H4 (cell line): Measurements from ENCODE around the gene ROPN1. TPM values are rescaled to one million over a fixed set of nuclear protein-coding genes. Genes with fewer than 3 reads are reported as not detected.
"Not testable (repeated sequence)": the region's sequence is repeated elsewhere in the genome, so short reads cannot be mapped to it uniquely, and the experiment has no call there.

Source experiments
- DNase-seq: peaks from one replicate; pipeline ENCODE4 v3.0.0-alpha.2; 2015; ENCODE audit warnings: low spot score
- total RNA-seq: library from RNA; depleted of rRNA; stranded (reverse); fragments of >200 nt; shearing (Covaris generic); gene quantifications from 2 replicates; pipeline ENCODE4 v1.2.3, GENCODE V29; 2014

Gene ROPN1
- total RNA-seq, 1 experiment from 2014 or later = not detected

DNA sequence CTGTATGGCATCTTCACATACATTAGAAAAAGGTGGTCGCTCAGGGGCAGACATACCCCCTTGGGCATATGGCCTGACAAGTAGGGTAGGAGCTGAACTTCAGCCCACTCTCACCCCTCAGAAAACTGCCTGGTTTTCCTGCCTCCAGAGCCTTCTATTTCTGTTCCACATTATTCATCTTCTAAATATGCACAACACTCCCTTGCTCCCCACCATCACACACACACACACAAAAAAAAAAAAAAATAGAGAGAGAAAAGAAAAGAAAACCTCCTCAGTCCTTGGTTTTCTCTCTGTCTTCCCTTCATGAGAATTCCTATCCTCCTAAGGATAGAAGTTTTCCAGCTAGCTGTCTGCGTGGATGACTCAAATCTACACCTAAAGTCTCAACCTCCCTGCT, 5.6 kb upstream of the ROPN1 start:
- DNase-seq = no peak

DNA sequence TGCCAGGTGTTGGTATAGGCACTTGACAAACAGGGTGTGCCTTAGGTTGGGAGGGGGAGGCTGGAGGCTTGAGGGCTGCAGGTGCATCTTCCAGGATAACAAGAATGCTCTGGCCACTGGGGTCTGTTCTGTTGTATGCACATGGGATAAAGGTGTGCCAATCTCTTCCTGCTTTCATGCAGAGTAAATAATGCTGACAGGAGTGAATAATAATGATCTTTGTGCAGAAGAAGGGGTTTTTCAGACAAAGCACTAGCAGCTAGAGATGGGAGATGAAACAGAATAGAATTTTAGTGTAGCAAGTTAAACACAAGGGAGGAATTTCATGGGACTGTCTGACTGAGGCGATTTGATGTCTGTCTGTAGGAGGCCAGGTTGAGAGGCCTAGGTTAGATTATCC, 1.9 kb upstream of the ROPN1 start:
- no peak for DNase-seq

DNA sequence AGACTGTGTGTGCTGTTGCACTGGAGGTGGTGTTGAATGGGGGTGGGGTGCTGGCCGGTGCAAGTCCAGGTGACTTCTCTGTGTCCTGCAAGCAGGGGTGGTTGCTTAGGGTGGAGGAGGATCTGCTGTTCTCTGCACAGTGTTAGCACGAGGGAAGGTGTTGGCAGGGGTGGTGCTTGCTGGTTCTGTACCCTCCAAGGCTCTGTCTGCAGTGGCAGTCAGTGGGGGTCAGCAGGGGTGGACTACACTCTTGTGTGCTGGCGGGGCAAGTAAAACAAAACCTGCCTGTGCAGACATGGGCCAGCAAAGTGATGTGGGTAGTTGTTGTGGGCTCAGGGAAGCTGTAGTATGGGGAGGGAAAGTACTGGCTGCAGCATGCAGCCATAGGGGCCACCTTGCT, 5.5 kb downstream of the ROPN1 start:
- DNase-seq = no peak

DNA sequence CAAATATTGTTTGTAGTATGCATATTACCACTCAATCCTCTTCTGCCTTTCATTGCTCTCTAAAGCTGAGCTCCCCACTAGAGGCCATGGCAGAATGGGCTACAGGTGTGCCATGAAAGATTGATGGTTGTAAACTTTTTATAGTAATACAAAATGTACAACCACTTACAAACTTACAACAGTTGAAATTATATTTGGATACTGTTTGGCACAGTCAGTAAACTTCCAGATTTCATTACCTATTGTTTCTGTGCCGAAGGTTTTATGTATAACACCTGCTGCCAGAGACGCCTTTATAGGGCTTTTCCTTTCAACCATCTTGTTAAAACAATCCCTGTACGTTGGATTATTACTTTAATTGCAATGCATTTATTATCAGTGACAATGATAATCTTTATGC, 7.0 kb downstream of the ROPN1 start:
- no peak for DNase-seq

DNA sequence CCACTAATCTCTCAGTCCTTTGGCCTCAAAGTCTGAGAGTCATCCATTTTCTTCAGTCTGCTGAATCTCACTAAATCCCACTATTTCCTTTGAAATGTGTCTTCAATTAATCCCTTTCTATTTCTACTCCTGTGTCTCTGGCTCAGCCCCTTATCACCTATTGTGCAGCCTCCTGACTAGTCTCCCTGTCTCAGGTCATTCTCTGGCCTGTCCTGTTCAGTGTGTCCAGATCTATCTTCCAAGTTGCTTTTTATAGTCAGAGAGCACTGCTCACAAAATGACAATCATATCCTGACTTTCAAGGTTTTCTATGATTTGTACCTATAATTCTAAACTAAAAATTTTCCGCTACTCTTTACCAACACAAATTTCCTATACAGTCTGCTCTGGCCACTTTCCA, 7.6 kb downstream of the ROPN1 start:
- no peak for DNase-seq

DNA sequence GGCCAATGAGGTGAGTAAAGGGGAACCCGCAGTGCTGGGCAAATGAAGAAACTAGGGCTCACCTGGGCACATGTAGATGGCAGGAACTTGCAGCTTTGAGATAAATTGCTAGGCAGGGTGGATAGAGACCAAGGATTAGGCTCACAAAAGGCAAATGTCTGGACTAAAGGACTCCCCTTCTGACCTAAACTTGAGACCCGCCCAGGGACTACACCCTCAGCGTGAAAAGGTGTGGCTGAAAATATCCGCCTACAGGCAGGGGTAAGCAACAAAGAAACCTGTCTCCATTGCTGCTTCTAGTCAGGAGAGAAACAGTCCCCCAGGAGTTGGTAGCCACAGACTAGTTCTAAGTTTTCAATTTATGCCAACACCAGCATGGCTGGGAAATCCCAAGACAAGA, 10.6 kb downstream of the ROPN1 start:
- not testable (repeated sequence) for DNase-seq

DNA sequence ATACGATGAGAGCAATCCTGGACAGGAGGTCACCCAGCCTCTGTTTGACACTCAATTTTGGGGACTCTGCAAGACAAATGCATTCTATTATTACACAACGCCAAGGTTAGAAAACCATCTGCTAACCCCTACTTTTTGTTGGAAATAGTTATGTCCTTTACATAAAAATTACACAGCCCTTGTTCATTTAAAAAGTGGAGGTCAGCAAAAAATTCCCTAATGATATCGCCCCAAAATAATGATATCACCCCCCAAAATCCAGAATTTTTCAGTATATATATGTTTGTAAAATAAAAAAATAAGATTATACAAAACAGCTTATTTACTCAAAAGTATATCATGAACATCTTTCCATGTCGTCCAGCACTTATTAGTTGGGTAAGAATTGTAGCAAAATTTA, 11.4 kb downstream of the ROPN1 start:
- DNase-seq = no peak

DNA sequence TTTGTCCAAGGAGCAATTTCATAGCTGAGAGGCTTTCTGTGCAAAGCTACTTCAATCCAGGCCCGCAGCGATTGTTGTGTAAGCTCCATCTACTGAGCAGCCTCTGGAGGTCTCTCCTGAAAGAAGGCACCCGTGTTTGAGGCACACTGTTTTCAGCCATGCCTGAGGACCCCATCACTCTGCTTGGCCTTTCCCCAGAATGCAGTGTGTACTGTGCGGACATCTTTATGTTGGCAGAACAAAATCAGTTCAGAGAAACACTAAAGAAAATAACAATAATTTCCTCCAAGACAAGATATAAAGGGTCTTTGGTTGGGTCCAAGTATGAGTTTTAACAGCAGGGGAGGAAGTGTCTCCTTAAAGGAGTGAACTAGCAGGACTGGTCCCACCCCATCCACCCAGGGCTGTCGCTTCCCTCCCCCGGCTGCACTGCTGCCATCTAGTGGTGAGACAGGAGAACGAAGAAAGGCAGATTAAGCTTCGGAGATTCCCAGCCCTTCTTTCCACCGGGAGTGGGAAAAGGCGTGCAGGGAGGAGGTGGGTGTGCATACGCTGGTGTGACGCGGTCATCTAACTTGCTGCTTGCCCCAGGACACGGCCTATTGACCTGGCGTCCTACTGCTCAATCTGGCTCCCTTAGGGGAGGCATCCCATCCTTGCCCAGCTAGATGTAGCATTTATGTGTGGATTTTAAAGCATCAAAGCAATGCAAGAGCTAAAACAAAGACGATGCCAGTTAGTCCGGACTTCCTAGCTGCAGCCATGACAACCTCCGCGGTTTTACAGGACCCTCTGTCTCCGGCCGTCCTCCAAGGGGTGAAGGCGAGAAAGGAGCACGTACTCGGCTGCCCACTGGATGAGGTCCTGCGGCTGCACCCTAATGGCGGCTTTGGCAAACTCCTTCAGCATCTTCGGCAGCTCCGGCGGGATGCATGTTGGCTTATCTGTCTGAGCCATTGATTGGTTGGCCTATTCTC, 12.1 kb downstream of the ROPN1 start:
- not testable (repeated sequence) for DNase-seq

DNA sequence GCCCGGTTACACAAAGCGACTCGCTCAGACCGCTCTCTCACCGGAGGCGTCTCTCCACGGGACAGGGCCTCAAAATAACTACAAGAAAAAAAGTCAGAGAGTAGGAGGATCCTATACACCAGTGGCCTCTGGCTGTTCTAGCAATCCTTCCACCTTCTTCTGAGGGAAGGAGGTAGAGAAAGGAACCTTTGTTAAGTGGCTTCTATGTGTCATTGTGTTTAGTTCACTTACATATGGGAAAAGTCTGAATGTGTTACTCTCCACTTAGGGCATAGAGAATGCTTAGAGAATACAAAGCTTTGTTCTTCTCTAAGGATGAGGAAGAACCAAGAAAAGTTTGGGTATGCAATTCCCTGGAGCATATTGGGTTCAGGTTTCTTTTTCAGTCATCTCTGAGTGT, 15.0 kb downstream of the ROPN1 start:
- not testable (repeated sequence) for DNase-seq

DNA sequence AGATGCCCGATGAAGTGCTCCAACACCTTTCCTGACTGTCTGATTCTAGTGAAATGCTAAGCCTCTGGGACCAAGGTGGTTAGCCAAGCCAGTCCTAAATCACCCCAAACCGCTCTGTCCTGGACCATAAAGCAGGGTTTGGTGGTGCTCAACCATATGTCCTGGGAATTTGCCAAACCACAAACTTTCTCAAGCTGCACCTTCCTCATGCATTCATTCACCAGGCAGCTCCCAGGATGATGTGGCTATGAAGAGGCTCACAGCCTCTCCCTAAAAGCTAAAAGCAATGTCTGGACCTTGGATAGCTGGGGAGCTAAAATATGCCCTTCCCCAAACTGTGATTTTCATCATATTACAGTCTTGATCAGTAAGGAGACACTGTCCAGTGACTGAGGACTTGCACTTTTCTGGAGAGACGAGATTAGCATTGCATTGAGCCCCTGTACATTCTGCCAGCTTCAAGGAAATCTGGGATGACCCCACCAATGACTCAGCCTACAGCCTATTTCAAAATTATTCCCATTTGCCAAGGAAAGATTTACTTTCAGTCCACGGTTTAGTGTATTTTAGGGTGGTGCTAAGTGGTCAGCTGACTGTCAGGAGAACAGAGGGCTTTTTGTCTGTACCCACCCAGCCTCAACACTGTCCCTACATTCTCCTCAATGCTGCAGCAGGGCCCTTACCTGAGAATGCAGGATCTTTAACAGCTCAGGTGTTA, 15.6 kb downstream of the ROPN1 start:
- DNase-seq = not testable (repeated sequence)

DNA sequence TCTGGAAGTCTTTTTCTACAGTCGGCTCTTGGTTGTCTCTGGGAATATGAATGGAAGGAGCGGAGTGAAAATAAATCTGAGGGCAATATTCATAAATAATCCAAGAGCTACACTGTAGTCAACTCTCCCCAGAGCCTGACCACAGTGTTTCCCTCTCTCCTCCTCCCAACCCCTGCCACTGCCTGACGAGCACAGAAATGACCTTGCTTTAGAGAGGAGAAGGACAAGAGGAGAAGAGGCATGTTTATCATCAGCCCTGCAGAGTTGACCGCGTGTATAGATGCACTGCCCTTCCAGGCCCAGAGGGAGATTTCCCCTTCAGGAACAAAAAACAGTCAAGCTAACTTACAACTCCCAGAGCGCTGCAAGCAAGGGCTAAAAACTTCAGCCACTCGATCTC, 16.9 kb downstream of the ROPN1 start:
- DNase-seq = not testable (repeated sequence)

DNA sequence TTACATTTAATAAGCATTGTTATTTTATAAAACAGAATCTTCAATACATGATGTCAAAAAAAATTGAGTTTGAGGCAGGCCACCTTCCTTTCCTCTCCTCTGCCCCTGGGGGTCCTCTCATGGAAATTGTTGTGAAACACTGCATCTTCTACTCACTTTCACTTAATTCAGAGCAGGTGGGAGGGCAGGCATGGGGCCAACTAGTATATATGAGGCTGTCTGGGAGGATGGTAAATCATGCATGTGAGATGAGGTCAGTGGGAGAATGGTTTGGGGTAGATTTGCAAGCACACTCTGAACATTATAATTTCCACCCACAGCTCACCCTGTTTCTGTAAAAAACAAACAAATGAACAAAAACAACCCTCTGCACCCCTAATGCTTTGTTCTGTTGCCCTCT, 20.5 kb downstream of the ROPN1 start:
- DNase-seq = no peak

DNA sequence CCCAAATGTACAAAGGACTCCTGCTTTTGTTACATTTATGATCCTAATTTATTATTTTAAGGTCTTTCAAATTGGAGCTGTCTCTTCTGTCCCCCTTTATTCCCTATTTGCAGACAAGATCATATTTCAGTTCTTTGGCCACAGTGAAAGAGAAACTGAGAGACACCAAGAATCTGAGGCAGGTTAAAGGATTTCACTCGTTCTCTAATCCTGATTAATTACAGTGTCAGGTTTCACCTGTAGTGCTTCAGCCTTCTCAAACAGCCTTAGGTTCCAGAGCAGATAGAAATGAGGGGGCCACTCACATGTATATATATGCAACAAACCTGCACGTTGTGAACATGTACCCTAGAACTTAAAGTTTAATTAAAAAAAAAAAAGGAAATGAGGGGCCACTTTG, 24.7 kb downstream of the ROPN1 start:
- DNase-seq = not testable (repeated sequence)

DNA sequence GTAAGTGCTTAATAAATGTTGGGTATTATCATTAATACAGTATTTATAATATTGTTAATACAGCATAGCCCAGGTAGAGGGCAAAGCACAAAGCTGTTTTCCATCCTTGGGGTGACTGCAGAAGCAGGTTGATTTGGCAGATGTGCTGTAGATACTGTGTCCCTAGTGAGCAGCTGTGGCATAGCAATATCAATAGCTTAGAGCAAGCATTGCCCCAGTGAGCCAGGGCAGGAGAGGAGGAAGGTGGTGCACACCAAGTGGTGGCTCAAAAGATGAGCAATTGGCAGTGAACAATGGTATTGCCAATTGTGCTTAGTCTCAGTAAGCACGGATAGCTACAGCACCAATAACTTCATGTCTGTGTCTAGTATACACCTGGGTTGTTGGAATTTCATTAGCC, 25.1 kb downstream of the ROPN1 start:
- not testable (repeated sequence) for DNase-seq

DNA sequence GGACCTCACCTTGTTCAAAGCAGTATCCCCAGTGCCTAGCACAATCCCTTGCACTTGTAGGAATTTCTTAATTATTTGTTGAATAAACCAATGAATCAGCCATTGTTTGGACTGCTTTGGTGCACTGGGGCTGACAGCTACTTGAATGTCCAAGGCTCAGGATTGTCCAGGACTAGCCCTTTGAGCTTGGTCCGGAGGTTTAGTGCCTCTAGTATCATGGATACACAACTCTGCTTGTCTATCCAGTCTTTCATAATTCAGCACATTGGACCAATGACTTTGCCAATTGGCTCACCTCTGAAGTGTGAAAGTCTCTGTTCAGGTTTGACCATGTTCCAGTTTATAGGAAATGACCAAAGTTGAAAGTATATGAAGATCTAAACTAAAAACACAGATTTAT, 27.1 kb downstream of the ROPN1 start:
- not testable (repeated sequence) for DNase-seq

DNA sequence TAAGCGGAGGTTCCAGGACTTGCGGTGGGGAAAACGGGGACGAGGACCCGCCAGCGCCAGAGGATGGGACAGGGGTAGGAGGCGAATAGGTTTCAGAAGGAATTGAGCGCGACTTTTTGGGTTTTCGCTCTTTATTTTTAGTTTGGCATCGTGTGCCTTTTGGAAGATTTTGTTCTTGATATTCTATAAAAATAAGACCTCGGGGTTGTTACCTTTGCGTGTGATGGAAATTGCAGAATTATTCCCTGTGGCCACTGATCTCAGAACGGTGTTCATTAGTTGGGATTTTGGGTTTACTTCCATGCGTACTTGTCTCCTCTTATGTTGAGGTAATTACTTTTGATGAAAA, 30.4 kb downstream of the ROPN1 start:
- DNase-seq = no peak

DNA sequence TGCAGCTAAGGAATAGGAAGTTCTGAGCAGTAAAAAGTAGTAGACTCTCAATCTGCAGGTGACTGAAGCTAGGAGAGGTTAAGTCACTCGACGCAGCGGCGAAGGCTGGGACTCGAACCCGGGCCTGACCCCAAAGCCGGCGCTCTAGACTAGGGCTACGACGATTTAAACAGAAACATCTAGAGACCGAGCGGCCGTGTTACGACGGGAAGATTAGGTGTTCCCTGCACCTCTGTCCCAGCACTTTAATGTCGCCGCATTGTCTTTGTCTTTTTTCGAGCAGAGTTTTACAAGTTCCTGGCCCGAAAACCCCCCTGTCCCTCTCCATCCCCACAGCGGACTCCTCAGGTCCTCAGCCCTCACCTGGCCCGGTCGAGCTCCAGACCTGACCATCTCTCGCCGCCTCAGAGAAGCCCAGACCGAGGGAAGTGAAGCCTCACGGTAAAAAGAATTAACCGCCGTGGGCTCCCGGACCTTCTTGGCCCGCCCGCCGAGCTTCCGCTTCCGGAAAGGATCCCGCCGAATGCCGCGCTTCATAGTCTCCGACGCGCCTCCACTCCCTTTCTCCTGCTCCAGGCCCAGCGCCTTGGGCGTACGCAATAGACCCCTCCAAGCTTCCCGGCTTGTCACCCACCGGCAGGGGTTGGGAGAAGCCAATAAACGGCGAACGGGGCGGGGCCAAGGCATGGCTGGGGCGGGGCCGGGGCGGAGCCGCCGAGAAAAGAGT, 31.0 kb downstream of the ROPN1 start, which contains the start of gene CCDC14:
CCDC14 (minus strand) TSS at position 449 of the 727 bp plus-strand sequence; CDS start at position 393, 56 bp downstream.
- peak; percentile 97 for DNase-seq

DNA sequence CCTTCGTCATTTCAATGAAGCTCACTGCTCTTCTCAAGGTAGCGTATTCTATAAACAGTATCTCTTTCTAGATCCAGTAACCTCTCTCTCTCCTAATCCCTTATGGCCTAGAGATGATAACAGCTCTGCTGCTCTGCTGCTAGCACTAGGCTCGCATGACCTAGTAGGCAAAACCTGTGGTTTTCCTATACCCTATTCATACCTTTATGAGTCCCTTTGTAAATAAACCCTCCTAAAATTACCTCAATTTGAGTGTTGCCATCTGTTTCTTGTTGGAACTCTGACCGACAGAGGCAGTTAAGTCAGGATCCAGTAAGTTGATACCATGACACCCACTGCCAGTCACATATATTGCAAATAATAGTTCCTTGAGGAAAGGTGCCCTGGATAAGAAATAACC, 38.2 kb downstream of the ROPN1 start:
- DNase-seq = no peak

DNA sequence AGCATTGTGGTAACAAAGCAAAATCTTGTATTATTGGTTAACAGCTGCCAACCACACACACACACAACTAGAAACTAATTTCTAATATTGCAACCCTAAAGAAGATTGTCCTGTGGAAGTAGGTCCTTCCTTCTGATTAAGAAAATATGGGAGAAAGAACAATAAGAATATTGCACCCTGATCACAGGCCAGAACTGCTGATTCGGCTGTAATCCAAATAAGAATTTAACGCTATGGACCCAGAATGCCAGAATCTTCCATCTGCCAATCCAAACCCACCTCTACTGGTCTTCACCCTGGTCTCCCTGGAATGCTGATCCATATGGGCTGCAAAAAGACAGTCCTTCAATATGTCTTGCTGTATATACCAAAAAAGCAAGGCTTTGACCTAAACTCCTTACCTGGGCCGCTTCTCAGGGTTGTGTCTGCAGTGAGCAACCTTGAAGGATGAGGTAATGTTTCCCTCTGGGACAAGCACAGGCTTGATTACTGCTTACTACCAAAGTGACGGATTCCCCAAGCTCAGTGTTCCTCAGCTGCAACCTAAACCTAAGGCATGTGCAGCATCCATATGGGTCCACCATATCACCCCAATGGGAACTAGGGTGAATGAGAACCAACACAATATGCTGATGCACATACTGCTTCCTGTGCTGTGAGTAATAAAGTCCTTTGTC, 38.9 kb downstream of the ROPN1 start:
- DNase-seq = no peak

DNA sequence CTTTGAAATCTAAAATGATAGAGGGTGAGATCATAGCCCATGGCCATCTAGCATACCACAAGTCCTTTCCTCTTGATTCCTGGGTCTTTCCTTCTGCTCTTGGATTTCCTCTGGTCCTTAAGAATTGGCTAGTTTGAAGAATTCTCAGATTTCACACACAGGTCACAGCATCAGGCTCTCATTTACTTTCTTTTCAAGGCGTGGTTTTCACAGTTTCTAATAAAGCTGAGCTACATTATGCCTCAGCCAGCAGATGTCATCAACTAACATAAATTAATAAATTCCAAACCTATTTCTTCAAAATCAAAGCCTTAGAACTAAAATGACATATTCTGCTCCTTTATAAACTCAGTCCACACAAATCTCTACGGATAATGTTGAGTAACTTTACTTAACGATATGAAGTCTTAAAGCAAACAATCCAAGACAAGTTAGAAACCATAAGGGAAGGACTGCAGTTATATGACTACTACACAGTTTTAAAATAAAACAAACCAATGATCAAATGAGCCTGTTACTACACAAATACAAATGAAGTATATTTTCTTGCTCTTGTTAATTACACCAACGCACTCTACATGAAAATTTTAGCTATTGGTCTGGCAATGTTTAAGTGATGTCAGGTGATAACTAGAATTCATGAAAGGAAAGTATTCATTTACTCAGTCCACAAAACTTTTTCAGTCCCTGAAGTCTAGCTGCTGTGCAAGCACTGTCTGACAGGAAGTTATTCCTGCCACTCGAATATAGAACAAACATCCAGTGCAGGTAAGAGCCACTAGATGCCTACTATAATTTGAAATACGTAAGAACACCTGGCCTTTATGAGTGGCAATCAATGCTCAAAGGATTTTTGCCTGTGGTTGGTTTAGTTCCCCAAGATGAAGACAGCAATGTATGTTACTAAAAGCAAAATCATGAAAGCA, 40.1 kb downstream of the ROPN1 start:
- DNase-seq = no peak

DNA sequence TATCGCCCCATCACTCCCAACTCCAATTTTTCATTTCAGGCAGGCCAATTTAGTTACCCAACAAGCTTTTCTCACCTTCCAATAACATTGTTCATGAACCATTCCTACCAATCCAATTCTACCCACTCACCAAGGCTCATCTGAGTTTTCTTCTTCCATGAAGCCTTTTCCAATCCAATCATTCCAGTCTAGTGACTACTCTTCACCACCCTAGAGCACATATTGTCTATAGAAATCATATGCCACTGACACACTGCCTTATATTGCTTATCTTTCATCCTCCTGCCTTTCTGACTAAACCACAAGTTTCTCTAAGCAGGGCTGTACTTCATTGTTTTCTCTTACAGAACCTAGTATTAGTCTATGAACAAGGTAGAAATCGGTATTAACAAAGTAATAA, 42.3 kb downstream of the ROPN1 start:
- DNase-seq = no peak
